ENCODE measurements around the gene ADSL. TPM values are rescaled to one million over a fixed set of nuclear protein-coding genes. Genes with fewer than 3 reads are reported as not detected.

ADSL gene
- total RNA-seq, 1 donor from 2014 or later, result 135 TPM

GRCh38 chr22:40408718-40409612, 62.7 kb downstream of the ADSL start:
- H3K4me1 ChIP-seq, result no peaks in the 10 kb centered on the region
- H3K27me3 ChIP-seq, result no peaks in the 10 kb centered on the region
- H3K9me3 ChIP-seq (ENCODE audit: low read depth), result no peaks in the 10 kb centered on the region
- H3K4me3 ChIP-seq, result no peak overlapping the region
- no peak overlapping the region for H2AFZ ChIP-seq (replicated peaks)
- no peaks in the 10 kb centered on the region for H3K79me2 ChIP-seq (ENCODE audit: low read depth)
- Mint-ChIP-seq H3K9me3 (no peaks in the 10 kb centered on the region), H3K4me1 (no peaks in the 10 kb centered on the region), H3K4me3 (no peak overlapping the region), H3K36me3 (peaks cover 14% of the 10 kb centered on the region), H3K27me3 (ENCODE audit: insufficient read depth, low read depth) (peaks cover 3% of the 10 kb centered on the region), H3K27ac (no peak overlapping the region)
- no peak overlapping the region for H3K9ac ChIP-seq
- no peak for DNase-seq (ENCODE audit: low spot score)
- H4K20me1 ChIP-seq (ENCODE audit: low read depth), result no peaks in the 10 kb centered on the region
- peaks cover 5% of the 10 kb centered on the region for H3F3A ChIP-seq (ENCODE audit: low read depth)
- H3K36me3 ChIP-seq, result no peaks in the 10 kb centered on the region
- no peak overlapping the region for H3K27ac ChIP-seq
- no peak for TF ChIP-seq EZH2phosphoT487 (IDR thresholded peaks at IDR 0.05)
- TF ChIP-seq EZH2 (IDR thresholded peaks at IDR 0.05), result no peak
- TF ChIP-seq, protein P1, sequence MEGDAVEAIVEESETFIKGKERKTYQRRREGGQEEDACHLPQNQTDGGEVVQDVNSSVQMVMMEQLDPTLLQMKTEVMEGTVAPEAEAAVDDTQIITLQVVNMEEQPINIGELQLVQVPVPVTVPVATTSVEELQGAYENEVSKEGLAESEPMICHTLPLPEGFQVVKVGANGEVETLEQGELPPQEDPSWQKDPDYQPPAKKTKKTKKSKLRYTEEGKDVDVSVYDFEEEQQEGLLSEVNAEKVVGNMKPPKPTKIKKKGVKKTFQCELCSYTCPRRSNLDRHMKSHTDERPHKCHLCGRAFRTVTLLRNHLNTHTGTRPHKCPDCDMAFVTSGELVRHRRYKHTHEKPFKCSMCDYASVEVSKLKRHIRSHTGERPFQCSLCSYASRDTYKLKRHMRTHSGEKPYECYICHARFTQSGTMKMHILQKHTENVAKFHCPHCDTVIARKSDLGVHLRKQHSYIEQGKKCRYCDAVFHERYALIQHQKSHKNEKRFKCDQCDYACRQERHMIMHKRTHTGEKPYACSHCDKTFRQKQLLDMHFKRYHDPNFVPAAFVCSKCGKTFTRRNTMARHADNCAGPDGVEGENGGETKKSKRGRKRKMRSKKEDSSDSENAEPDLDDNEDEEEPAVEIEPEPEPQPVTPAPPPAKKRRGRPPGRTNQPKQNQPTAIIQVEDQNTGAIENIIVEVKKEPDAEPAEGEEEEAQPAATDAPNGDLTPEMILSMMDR (IDR thresholded peaks at IDR 0.05), result no peak
- H3K4me2 ChIP-seq, result no peak overlapping the region

DNA sequence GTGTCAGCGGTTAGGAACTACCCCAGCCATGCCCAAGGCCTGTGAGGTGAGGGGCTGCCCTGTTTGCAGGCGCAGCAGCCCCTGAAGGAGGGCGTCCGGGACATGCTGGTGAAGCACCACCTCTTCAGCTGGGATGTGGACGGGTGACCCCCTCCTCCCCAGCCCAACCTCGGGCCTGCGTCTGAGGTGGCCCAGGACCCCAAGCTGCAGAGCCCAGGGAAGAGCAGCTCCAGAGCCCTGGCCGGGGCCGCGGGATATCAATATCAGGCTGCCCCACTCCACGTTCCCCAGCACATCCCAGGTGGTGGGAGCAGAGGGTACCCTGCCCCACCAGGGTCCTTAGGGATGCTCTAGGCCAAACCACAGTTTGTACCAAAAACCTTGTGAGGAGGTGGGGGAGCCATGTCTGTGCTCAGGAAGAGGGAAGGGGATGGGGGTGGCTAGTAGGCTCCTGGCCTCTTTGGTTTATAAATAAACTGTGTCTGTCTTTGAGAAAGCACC, 63.4 kb downstream of the ADSL start:
- H3K36me3 ChIP-seq, result no peaks in the 10 kb centered on the region
- no peaks in the 10 kb centered on the region for H3K79me2 ChIP-seq (ENCODE audit: low read depth)
- H3K4me3 ChIP-seq, result no peak overlapping the region
- H3K4me3 Mint-ChIP-seq, result no peak overlapping the region
- no peak overlapping the region for H2AFZ ChIP-seq (replicated peaks)
- TF ChIP-seq EZH2 (IDR thresholded peaks at IDR 0.05) (no peak), EZH2phosphoT487 (IDR thresholded peaks at IDR 0.05) (no peak)
- TF ChIP-seq, protein P1 (IDR thresholded peaks at IDR 0.05), result no peak
- H3K27me3 Mint-ChIP-seq (ENCODE audit: insufficient read depth, low read depth), result peaks cover 5% of the 10 kb centered on the region
- DNase-seq (ENCODE audit: low spot score), result no peak
- no peaks in the 10 kb centered on the region for H3K9me3 Mint-ChIP-seq
- H3K4me1 ChIP-seq, result no peaks in the 10 kb centered on the region
- no peak overlapping the region for H3K4me2 ChIP-seq
- H3K4me1 Mint-ChIP-seq, result no peaks in the 10 kb centered on the region
- no peak overlapping the region for H3K27ac Mint-ChIP-seq
- no peaks in the 10 kb centered on the region for H4K20me1 ChIP-seq (ENCODE audit: low read depth)
- no peak overlapping the region for H3K9ac ChIP-seq
- H3K36me3 Mint-ChIP-seq, result peaks cover 10% of the 10 kb centered on the region
- no peaks in the 10 kb centered on the region for H3K27me3 ChIP-seq
- no peaks in the 10 kb centered on the region for H3K9me3 ChIP-seq (ENCODE audit: low read depth)
- H3F3A ChIP-seq (ENCODE audit: low read depth), result peaks cover 5% of the 10 kb centered on the region
- H3K27ac ChIP-seq, result no peak overlapping the region

DNA sequence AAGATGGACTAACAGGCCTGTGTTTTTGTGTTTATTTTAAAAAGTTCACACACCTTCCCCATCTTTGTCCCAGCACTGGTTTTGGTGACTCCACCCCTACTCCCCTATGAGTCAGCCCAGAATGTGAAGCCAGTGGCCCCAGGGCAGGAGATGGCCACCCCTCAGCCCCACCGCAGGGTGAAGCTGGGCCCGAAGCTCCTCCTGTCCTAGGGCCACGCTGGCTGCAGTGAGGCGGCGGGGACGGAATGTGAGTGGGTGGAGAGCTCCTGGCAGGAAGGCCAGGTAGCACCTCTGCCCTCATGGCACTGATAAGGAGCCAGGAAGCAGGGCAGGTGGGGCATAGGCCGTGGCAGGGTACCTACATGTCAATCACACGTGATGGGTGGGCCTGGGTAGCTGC, 64.0 kb downstream of the ADSL start:
- TF ChIP-seq EZH2phosphoT487 (IDR thresholded peaks at IDR 0.05), result no peak
- TF ChIP-seq, protein P1 (IDR thresholded peaks at IDR 0.05), result no peak

More for the DNA sequence above, 64.0 kb downstream of the ADSL start:
- no peak for DNase-seq (ENCODE audit: low spot score)
- H4K20me1 ChIP-seq (ENCODE audit: low read depth), result no peaks in the 10 kb centered on the region
- no peaks in the 10 kb centered on the region for H3K79me2 ChIP-seq (ENCODE audit: low read depth)
- H3K27ac ChIP-seq, result no peak overlapping the region
- H3K9ac ChIP-seq, result no peak overlapping the region
- Mint-ChIP-seq H3K27me3 (ENCODE audit: insufficient read depth, low read depth) (peaks cover 5% of the 10 kb centered on the region), H3K4me1 (no peaks in the 10 kb centered on the region), H3K27ac (no peak overlapping the region), H3K36me3 (peaks cover 10% of the 10 kb centered on the region), H3K4me3 (no peak overlapping the region), H3K9me3 (no peaks in the 10 kb centered on the region)
- H2AFZ ChIP-seq (replicated peaks), result no peak overlapping the region
- H3K27me3 ChIP-seq, result no peaks in the 10 kb centered on the region
- no peak overlapping the region for H3K4me3 ChIP-seq
- H3K36me3 ChIP-seq, result no peaks in the 10 kb centered on the region
- H3K4me1 ChIP-seq, result no peaks in the 10 kb centered on the region
- no peaks in the 10 kb centered on the region for H3K9me3 ChIP-seq (ENCODE audit: low read depth)
- peaks cover 5% of the 10 kb centered on the region for H3F3A ChIP-seq (ENCODE audit: low read depth)
- H3K4me2 ChIP-seq, result no peak overlapping the region
